HG03175 (cell line): Measurements from ENCODE around the gene ABI1.
A peak's percentile ranks its signal among the peaks of the same experiment; 100 is the strongest.

Source experiments
- ATAC-seq: cut with Tn5 transposase; IDR thresholded peaks from one replicate; pipeline ENCODE4 v1.9.1; 2021; ENCODE audit warnings: mild to moderate bottlenecking, moderate library complexity; ENCODE audit not compliant: unreplicated experiment

The ABI1 gene

GRCh38 chr10:26721561-26721960 is 139.2 kb downstream of the ABI1 start:
- ATAC-seq, result no peak

DNA sequence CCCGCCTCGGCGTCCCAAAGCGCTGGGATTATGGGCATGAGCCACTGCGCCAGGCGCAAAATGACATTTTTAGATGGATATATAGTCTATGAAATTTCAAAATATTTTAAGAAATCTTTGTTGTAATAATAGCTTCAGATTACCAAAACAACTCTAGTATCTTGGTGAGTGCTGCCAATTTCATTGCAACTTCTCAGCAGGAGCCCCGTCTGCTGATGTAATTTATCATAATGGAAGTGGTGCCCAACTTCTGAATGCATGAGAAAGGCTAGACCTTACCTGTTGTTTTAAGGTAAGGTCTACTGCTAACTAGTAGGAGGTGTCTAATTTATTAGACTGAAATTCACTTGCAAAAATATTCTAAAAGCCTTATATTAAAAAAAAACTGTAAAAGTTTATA is 143.3 kb downstream of the ABI1 start:
- no peak for ATAC-seq

GRCh38 chr10:26715137-26715487 is 145.6 kb downstream of the ABI1 start:
- no peak for ATAC-seq

- no peak for ATAC-seq
Measured at GRCh38 chr10:26714415-26715136, 146.2 kb downstream of the ABI1 start.

DNA sequence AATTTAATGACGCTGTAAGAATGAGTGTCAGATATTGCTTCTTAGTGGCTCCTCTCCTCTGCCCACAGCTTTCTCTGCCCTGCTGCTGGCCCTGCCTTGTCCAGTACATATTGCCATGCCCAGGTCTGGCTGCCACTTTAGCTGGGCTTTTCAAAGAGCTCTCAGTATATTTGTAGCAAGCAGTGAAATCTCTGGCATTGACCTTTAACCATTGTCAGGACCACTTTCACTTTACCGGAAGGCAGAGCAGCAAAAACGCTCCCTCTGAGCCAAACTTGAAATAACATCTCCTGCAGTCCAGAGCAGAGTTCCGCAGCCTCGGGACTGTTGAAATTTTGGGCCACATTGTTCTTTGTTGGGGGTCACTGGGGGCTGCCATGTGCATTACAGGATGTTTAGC is 149.4 kb downstream of the ABI1 start:
- no peak for ATAC-seq

DNA sequence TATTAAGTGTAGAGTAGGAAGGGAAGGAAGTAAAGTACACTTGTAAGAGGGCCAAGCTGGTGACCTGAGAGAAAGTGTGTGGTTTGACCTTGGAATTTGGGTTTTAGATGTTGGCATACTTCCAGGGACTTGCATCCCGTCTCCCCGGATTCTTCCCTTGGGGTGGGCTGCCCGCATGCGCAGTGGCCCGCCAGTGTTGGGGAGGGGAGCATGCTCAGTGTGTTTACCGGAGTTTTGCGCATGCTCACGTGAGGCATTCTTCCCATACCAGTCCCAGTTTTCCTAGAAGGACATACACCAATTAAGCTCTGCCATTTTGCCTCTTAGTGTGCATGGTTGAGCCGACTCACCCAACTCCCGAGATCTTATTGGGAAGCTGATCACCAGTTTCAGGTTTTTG is 153.8 kb downstream of the ABI1 start:
- no peak for ATAC-seq

DNA sequence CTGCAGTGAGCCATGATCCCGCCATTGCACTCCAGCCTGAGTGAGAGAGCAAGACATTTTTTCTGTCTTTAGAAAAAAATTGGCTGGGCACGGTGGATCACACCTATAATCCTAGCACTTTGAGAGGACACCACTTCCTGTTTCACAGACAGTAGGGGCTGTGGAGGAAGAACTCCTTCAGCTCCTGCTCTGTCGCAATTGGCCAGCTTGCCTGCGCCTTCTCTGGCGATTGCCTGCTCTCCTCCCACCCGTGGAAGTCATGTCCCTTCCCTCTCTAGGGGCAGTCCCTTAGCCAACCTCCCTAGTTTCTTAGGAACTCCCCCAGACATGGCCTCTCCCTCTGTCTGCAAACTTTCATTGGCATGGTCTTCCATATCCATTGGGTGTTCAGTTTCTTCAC is 154.6 kb downstream of the ABI1 start:
- ATAC-seq, result no peak

DNA sequence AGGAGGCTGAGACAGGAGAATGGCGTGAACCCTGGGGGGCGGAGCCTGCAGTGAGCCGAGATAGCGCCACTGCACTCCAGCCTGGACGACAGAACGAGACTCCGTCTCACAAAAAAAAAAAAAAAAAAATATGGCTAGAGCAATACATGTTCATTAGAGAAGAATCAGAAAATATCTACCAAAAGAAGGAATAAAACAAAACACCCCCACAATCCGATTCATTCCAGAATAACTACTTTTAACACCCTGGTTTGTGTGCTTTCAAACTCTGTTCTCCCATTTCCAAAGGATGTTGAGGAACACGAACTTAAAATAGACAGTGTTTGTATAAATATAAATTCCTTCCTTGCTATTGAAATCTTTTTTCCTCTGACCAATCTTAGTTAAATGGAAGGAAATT is 156.8 kb downstream of the ABI1 start:
- ATAC-seq, result no peak

DNA sequence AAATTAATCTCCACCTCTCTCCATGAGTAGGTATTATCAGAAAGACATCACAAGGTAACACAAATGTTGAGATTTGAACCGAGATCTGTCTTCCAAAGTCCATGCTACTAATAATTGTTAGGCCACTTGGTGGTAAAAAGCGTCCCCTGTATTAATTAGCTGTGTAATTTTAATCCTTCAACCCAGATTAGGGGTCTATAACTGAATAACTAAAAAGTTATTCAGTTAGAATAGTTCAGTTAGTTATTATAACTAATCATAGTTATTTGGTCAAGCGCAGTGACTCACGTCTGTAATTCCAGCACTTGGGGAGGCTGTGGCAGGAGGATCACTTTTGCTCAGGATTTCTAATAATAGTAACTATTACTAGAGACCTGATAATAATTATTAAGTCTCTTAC is 157.7 kb downstream of the ABI1 start:
- ATAC-seq, result no peak

DNA sequence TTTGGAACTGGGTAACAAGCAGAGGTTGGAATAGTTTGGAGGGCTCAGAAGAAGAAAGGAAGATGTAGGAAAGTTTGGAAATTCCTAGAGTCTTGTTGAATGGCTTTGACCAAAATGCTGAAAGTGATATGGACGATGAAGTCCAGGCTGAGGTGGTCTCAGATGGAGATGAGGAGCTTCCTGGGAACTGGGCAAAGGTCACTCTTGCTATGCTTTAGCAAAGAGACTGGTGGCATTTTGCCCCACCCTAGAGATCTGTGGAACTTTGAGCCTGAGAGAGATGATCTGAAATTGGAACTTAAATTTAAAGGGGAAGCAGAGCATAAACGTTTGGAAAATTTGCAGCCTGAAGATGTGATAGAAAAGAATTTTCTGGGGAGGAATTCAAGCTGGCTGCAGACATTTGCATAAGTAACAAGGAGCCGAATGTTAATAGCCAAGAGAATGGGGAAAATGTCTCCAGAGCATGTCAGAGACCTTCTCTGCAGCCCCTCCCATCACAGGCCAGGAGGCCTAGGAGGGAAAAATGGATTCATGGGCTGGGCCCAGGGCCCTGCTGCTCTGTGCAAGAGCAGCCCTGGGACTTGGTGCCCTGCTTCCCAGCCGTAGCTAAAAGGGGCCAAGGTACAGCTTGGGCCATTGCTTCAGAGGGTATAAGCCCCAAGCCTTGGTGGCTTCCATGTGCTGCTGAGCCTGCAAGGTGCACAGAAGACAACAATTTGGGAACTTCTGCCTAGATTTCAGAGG is 159.7 kb downstream of the ABI1 start:
- ATAC-seq, result no peak

DNA sequence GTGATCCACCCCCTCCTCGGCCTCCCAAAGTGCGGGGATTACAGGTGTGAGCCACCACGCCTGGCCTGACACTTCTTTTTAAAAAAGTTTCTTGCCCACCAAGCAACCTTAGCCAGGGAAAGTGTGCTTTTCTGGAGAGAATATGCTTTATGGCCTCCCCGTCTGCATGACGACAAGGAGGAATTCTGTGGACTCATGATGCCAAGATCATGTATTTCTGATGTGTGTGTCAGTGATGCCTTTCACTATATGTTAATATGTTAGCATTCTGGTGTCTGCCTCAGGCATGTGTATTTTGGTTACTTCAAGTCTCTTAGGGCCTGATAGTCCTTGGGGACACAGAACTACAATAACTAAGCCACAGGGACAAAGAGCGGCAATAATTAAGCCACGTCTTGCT is 161.1 kb downstream of the ABI1 start:
- no peak for ATAC-seq

- ATAC-seq, result no peak
Measured at GRCh38 chr10:26698909-26699308, 161.8 kb downstream of the ABI1 start.

DNA sequence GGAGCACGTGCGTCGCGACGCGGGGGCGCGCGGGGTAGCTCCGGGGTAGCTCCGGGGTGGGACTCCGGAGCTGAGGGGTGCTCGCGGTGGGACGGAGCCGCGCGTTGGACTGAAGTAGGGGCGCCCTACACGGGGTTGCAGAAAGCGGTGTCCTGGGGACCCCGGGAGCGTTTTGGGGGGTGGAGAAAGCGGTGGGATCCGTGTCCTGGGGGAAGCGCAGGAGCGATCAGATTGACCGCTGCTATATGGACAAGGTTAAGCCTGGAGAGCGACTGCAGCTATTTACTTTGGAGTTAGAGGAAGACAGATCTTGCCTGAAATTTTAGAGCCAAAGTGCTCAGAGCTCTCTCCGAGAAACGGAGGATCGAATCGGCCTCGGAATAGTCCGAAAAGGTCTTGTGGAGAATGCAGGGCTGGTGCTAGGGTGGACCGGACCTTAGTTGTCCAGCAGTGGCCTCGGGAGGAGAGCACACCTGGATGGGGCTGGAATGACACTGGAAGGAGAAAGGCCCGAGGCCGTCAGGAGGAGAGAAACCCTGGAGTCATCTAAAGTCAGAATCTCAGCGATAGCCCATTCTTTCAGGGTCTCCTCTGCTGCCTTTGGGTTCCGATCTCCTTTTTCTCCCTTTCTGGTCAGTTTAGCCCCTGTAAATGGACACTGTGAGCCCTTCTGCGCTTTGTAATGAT is 162.7 kb downstream of the ABI1 start:
- ATAC-seq, result no peak

GRCh38 chr10:26697163-26697921 is 163.4 kb downstream of the ABI1 start, which contains the start of gene PDSS1:
Gene PDSS1, plus strand, starts transcription at chr10:26697701. Its CDS starts 11 bp downstream, at chr10:26697712.
- ATAC-seq, result peak; percentile 85

- ATAC-seq, result no peak
Measured at GRCh38 chr10:26696786-26697162, 164.0 kb downstream of the ABI1 start.
